ENCODE measurements around the gene B3GNT4.
"Not testable (repeated sequence)": the region's sequence is repeated elsewhere in the genome, so short reads cannot be mapped to it uniquely, and the experiment has no call there.

Gene B3GNT4

DNA sequence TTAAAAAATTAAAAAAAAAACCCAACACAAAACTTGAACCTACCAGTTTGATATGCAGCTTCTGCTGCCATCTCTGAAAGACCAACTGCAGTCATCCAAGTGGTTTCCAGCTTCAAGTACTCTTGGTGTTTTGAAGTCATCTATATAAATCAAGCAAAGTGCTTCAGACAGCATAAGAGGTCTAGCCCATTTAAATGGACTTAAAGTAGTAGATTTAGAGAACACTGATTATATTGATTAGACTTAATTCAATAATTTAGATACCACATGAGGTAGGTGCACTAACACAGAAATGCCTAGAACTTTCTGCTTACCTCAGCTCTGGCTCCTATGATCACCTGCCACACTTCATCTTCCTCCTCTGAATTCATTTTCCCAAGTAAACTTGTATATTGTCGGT lies 12.9 kb downstream of the B3GNT4 start:
- no peak for DNase-seq (ENCODE audit: low read depth in 2 of 2)

DNA sequence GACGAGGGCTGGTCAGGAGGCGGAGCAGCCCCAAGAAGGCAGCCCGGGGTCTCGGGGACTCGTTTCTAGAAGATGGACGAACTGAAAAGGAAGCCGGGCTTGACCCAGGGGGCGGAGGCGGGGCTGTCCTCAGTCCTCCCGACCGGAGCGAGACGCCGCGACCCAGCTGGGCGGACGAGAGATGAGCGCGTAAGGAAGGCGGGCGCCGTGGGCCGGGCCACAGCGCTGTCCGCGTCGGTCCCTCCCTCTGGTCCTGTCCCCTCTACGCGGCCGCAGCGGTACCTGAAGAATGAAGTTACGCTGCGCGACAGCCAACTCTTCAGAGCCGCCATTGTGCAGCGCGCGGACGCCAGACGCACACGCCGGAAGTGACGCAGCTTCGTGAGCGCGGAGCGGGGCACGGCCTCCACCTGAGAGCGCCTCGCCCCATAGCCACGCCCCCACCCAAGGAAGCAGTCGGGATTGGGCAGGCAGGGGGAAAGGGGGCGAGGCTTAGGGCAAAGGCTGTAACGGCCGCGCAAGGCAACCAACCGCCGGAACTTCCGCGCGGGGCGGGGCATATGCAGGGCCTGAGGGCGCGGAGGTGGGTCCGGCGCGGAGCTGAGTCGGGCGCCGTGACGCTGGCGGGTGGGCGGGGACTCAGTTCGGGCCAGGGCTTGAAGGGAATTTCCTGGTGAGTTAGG lies 22.3 kb downstream of the B3GNT4 start, which contains the start of gene DIABLO:
TSS of gene DIABLO (minus strand) at position 370 of the 683 bp plus-strand sequence. CDS start at position 332, 38 bp downstream.
- DNase-seq (ENCODE audit: low read depth in 2 of 2): peak; percentile 98 to 99

DNA sequence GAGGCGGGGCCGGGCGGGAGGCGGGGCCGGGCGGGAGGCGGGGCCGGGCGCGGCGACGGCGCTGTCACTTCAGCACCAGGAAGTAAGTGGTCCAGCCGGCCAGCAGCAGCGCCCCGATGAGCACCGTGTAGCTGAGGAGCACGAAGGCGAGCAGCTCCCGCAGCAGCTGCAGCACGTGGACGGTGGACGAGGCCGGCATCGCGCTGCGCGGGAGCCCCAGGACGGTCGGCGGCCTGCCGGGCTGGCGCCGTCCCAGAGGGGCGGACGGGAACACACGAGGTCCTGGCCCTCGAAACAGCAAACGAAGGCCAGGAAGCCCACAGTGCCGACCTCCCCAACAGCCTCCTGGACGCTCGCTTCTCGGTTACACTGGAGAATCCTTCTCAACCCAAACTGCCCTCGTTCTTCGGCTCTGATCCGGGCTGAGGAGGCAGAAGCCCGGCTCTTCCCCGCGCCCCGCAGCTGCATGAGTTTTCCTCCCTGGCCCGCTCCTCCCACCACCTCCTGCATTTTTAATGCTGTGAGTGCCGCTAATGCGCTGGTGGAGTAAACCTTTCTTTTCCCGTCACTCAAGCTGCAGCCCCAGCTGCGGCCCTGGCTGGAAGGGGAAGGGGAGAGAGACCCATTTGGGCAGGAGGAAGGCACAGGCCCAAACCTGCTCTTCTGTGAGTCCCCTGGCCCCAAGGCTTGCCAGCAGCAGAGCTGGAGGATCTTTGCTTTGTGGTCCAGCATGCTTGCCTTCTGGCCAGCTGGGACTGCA lies 23.0 kb downstream of the B3GNT4 start:
- no peak for DNase-seq (ENCODE audit: low read depth in 2 of 2)

DNA sequence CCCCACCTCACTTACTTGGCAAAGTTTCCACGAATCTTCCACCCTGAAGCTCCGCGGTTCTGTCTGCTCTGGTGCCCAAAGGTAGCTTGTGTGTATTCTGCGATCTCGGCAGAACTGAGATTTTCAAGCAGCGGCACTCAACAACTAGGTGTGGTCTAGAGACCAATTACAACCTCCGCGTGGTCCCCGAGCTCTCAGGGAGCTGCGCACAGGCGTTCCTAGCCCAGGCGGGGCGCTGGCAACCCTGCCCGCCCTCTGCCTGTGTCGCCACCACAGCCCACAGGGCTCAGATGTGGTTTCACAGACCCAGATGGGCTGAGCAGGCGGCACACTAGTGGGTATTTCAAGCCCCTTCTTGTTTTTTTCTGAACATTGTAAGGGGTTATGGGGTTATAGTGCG lies 23.8 kb downstream of the B3GNT4 start:
- DNase-seq (ENCODE audit: low read depth in 2 of 2): peak; percentile 31 to 42

DNA sequence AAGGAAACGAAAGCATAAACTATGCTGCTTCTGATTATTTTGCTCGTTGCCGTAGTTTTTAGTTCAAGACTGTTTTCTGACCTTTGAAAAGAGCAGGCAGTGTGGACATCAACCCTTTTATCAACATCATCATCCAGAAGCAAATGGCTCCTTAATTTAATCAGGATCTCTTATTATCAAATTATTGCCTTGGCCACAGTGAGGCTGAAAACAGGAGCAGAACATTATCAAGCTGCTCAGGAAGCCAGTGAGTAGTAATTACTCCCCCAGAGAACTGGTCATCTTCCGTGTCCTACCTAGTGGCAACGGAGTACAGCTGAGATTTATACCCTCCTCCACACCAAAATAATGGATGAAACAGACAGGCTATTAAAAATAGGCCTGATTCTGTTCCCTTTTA lies 24.6 kb downstream of the B3GNT4 start:
- no peak for DNase-seq (ENCODE audit: low read depth in 2 of 2)

DNA sequence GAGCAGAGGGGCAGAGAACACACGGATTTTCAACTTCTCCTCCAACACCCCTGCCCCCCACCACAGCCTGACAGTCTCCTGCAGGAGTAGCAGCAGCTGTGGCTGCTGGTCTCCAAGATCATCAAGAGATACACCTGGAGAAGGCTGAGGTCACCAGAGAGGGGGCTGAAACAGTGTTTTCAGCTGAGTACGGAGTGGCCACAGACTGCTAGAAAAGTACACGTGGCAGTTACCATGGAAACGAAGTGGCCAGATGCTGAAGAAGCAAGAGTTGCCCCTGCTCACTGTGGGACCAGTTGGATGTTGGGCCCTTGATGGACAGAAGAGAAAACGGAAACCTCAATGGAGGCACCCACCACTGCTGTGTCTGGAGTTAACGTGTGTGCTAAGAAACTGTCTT lies 27.3 kb downstream of the B3GNT4 start:
- no peak for DNase-seq (ENCODE audit: low read depth in 2 of 2)

DNA sequence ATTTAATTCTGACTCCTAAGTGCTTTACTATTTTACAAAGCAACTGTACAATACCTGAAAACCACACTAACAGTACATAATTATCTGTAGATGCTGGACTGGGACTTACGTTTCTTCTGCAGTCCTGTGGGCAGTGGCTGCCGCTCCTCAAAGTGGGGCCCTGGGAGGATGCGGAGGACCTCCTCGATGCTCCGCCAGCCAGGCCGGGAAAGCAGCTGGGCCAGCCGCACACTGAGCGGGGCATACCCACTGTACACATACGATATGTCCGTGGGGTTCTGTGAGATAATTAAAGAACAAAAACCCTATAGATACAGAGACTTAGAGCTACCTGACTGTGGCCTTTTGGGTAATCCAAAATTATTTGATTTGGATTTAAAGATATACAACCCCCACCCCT lies 29.2 kb downstream of the B3GNT4 start:
- DNase-seq (ENCODE audit: low read depth in 2 of 2): no peak

DNA sequence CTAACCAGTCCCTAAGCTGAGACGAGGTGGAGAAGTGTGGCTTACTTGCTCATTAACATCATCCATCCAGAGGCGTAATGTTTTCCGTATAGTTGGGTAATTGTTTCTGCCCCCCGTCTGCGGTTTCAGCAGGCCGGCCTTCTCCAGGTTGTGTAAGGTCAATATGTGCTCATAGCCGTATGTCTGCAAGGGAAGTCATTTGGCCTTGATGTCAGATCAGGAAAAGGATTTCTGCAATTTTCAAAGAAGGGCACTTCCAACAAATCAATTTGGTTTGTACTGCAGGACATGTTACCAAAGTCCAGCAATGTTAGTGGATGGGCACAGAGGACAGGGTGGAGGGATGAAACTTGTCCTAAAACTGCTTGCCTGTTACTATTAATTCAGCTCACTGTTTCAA lies 32.2 kb downstream of the B3GNT4 start:
- no peak for DNase-seq (ENCODE audit: low read depth in 2 of 2)

DNA sequence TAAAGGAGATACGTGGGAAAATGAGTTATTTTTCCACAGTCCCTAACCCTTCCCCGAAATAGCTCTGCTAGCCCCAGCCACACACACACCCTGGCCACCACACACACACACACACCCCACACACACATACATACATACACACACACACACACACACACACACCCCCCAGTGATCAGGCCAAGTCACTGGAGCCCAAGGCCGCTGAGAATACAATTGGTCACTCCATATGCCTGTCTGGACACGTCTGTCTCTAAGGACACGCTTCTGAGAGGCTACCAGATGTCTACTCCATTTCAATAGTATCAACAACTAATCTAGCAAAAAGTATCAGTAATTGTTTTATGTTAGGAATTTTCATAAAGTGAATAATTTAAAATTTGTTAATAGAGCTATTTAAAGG lies 35.4 kb downstream of the B3GNT4 start:
- DNase-seq (ENCODE audit: low read depth in 2 of 2): no peak

DNA sequence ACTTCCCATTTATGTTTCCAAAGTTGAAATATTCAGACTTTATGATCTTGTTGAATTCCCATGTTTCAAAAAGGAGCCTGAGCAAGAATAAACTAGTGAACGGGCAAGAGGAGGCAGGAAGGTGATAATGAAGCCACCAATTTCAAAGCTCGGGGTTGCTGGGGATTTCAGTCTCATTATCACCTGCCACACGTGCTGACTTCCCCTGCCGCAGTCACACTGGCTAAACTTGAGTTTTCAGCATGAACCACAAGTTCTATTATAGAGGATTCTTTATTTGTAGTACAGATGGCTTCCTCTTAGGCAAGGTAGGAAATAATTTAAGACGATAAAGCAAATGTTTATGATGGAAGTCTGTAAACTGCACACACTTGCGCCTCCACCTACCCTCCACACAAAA lies 40.5 kb downstream of the B3GNT4 start:
- no peak for DNase-seq (ENCODE audit: low read depth in 2 of 2)

DNA sequence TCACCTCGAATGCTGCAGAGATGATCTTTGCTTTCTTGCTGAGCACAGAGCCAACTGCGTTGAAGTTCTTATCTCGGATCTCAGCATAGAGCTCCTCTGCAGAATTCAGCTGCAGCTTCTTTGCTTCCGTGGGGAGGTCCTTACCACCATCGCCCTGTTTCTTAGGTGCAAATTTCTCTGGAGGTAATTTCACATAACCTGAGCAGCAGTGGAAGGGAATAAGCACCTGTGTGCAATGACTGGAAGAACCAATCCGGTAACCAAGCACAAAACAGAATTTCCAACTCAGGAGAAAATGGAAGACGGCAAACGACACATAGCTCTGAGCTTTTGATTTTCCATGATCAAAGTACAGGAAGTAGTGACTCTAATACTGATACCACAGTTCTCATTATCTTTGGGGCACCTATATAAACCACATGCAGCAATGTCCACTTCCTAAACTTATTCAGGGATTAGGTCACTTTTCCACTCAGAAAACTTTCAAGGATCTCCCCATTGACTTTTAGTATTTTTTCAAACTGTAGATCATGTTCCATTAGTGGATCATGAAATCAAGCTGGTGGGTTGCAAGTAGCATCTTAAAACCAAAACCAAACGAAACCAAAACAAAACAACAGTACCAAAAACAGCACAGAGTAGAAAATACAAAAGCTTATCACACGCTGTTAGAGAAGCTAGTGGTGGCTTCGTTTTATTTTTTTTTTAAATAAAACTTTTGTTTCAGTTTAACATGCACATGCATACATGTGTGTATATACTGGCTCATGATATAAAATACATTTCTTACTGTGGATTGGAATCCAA lies 41.3 kb downstream of the B3GNT4 start:
- DNase-seq (ENCODE audit: low read depth in 2 of 2): no peak

DNA sequence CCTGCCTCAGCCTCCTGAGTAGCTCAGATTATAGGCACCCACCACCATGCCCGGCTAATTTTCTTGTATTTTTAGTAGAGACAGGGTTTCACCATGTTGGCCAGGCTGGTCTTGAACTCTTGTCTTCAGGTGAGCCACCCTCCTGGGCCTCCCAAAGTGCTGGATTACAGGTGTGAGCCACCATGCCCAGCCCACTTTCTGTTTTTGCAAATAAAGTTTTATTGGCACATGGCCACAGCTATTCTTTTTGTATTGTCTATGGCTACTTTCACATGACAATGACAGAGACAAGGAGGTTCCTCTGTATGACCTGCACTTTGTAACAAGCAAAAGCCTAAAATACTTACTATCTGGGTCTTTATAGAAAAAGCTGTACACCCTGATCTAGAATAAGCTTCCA lies 42.0 kb downstream of the B3GNT4 start:
- DNase-seq (ENCODE audit: low read depth in 2 of 2): no peak

DNA sequence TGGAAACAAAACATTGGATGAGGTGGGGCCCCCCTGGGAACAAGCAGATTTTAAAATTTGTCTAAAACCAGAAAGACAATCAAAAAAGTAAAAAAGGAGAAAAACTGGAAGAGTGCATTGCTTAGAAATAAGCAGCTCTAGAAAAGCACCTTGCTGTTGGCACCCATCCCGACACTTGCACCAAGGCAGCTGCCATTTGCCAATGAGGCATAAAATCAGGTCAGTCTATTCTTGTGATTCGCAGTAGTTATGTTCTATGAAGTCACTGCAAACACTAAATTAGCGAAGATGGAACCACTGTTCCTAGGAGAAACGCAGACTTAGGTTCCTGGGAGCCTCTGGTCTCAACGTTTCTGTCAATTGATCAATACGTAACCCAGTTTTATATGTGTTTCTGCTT lies 46.5 kb downstream of the B3GNT4 start:
- DNase-seq (ENCODE audit: low read depth in 2 of 2): no peak

DNA sequence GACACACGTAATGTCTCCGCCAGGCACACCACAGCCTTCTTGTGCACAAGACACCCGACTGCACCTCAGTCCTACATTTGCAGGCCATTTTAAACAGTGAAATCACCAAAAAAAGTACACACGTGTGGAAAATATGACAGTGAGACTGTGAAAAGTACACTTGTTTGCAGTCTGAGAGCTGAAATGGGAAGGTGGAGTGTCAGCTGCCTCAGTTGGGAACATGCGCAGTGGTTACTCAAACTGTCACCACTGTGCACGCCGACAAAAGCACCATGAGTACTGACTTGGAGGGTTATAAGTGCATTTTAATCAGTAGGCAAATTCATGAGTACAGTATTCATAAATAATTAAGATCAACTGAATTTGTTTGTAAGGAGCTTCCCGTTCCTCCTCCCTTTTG lies 47.0 kb downstream of the B3GNT4 start:
- DNase-seq (ENCODE audit: low read depth in 2 of 2): no peak

DNA sequence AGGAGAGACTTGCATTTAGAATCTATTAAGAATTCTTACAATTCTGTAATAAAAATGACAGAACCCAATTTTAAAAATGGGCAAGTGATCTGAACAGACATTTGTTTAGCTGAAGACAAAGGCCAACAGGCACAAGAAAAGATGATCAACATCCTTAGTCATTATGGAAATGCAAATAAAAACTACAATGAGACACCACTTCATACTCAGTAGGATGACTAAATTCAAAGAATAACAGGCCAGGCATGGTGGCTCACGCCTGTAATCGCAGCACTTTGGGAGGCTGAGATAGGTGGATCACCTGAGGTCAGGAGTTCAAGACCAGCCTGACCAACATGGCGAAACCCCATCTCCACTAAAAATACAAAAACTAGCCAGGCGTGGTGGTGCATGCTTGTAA lies 55.0 kb downstream of the B3GNT4 start:
- not testable (repeated sequence) for DNase-seq (ENCODE audit: low read depth in 2 of 2)

All from stimulated activated CD8-positive, alpha-beta memory T cell treated with anti-CD3 and anti-CD28 coated beads, Interleukin-7, amount 100 ng/mL, for 1 hour (primary cell).